Nephron (organoid): ENCODE results near the gene RPL7A.
"Not testable (repeated sequence)": the region's sequence is repeated elsewhere in the genome, so short reads cannot be mapped to it uniquely, and the experiment has no call there.

Experiments
- H3K27ac Mint-ChIP-seq, 3 experiments: 2 replicates each; pipeline ENCODE4 v1.8.0; 2020; ENCODE audit warnings: mixed read lengths in 3 of 3, mild to moderate bottlenecking in 2 of 3, moderate library complexity in 1 of 3
- H3K27me3 Mint-ChIP-seq: 2 replicates; pipeline ENCODE4 v1.8.0; 2021; ENCODE audit warnings: low read depth, mild to moderate bottlenecking, moderate library complexity, mixed read lengths
- H3K36me3 Mint-ChIP-seq: 2 replicates; pipeline ENCODE4 v1.8.0; 2020; ENCODE audit warnings: low read depth, mixed read lengths
- H3K4me1 Mint-ChIP-seq: 2 replicates; pipeline ENCODE4 v1.8.0; 2020; ENCODE audit warnings: mixed read lengths
- H3K4me3 Mint-ChIP-seq, 3 experiments: 2 replicates each; pipeline ENCODE4 v1.8.0; 2020; ENCODE audit warnings: mild to moderate bottlenecking in 3 of 3, mixed read lengths in 3 of 3, moderate library complexity in 2 of 3
- H3K9me3 Mint-ChIP-seq: 2 replicates; pipeline ENCODE4 v1.8.0; 2020; ENCODE audit warnings: mixed read lengths
- TF ChIP-seq, protein P1 (sequence below), 3 experiments: fragments of 200-600 bp; sonication (generic); IDR thresholded peaks; one replicate each; pipeline ENCODE4 v1.5.0; 2021; ENCODE audit warnings: antibody characterized with exemption in 3 of 3; ENCODE audit not compliant: unreplicated experiment in 3 of 3

The RPL7A gene

GRCh38 chr9:133332381-133332730, 15.7 kb upstream of the RPL7A start:
- peak overlapping the region in 2 of 3 experiments; percentile 19 to 22 for H3K4me3 Mint-ChIP-seq
- no peaks in the 10 kb centered on the region for H3K27me3 Mint-ChIP-seq
- H3K36me3 Mint-ChIP-seq: peaks cover 55% of the 10 kb centered on the region
- no peaks in the 10 kb centered on the region for H3K9me3 Mint-ChIP-seq
- TF ChIP-seq, protein P1, sequence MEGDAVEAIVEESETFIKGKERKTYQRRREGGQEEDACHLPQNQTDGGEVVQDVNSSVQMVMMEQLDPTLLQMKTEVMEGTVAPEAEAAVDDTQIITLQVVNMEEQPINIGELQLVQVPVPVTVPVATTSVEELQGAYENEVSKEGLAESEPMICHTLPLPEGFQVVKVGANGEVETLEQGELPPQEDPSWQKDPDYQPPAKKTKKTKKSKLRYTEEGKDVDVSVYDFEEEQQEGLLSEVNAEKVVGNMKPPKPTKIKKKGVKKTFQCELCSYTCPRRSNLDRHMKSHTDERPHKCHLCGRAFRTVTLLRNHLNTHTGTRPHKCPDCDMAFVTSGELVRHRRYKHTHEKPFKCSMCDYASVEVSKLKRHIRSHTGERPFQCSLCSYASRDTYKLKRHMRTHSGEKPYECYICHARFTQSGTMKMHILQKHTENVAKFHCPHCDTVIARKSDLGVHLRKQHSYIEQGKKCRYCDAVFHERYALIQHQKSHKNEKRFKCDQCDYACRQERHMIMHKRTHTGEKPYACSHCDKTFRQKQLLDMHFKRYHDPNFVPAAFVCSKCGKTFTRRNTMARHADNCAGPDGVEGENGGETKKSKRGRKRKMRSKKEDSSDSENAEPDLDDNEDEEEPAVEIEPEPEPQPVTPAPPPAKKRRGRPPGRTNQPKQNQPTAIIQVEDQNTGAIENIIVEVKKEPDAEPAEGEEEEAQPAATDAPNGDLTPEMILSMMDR (IDR thresholded peaks at IDR 0.05; ENCODE audit: unreplicated experiment in 3 of 3): no peak
- H3K4me1 Mint-ChIP-seq: peaks cover 14% of the 10 kb centered on the region
- H3K27ac Mint-ChIP-seq: no peak overlapping the region

GRCh38 chr9:133333011-133333410, 15.0 kb upstream of the RPL7A start:
- peak overlapping the region; percentile 31 to 48 (median 39) for H3K4me3 Mint-ChIP-seq
- H3K36me3 Mint-ChIP-seq: peaks cover 49% of the 10 kb centered on the region
- TF ChIP-seq, protein P1 (IDR thresholded peaks at IDR 0.05; ENCODE audit: unreplicated experiment in 3 of 3): no peak
- H3K9me3 Mint-ChIP-seq: no peaks in the 10 kb centered on the region
- no peak overlapping the region for H3K27ac Mint-ChIP-seq
- no peaks in the 10 kb centered on the region for H3K27me3 Mint-ChIP-seq
- peaks cover 14% of the 10 kb centered on the region for H3K4me1 Mint-ChIP-seq

- Mint-ChIP-seq H3K36me3 (peaks cover 46% of the 10 kb centered on the region), H3K9me3 (no peaks in the 10 kb centered on the region), H3K4me3 (peak overlapping the region; percentile 31 to 60 (median 48)), H3K27ac (no peak overlapping the region), H3K4me1 (peaks cover 14% of the 10 kb centered on the region), H3K27me3 (no peaks in the 10 kb centered on the region)
- TF ChIP-seq, protein P1 (IDR thresholded peaks at IDR 0.05; ENCODE audit: unreplicated experiment in 3 of 3): no peak
Observed at GRCh38 chr9:133333566-133333965, 14.5 kb upstream of the RPL7A start.

GRCh38 chr9:133334161-133334560, 13.9 kb upstream of the RPL7A start:
- Mint-ChIP-seq H3K4me1 (peaks cover 14% of the 10 kb centered on the region), H3K36me3 (peaks cover 44% of the 10 kb centered on the region), H3K27me3 (no peaks in the 10 kb centered on the region), H3K27ac (no peak overlapping the region), H3K4me3 (peak overlapping the region; percentile 98 to 99 (median 99)), H3K9me3 (no peaks in the 10 kb centered on the region)
- TF ChIP-seq, protein P1 (IDR thresholded peaks at IDR 0.05; ENCODE audit: unreplicated experiment in 3 of 3): no peak

- Mint-ChIP-seq H3K4me1 (peaks cover 14% of the 10 kb centered on the region), H3K36me3 (peaks cover 44% of the 10 kb centered on the region), H3K27ac (peak overlapping the region in 2 of 3 experiments; percentile 62 to 93), H3K4me3 (peak overlapping the region; percentile 98 to 99 (median 99))
- not testable (repeated sequence) for H3K27me3 Mint-ChIP-seq, H3K9me3 Mint-ChIP-seq
Observed at GRCh38 chr9:133334888-133335287, 13.1 kb upstream of the RPL7A start.

DNA sequence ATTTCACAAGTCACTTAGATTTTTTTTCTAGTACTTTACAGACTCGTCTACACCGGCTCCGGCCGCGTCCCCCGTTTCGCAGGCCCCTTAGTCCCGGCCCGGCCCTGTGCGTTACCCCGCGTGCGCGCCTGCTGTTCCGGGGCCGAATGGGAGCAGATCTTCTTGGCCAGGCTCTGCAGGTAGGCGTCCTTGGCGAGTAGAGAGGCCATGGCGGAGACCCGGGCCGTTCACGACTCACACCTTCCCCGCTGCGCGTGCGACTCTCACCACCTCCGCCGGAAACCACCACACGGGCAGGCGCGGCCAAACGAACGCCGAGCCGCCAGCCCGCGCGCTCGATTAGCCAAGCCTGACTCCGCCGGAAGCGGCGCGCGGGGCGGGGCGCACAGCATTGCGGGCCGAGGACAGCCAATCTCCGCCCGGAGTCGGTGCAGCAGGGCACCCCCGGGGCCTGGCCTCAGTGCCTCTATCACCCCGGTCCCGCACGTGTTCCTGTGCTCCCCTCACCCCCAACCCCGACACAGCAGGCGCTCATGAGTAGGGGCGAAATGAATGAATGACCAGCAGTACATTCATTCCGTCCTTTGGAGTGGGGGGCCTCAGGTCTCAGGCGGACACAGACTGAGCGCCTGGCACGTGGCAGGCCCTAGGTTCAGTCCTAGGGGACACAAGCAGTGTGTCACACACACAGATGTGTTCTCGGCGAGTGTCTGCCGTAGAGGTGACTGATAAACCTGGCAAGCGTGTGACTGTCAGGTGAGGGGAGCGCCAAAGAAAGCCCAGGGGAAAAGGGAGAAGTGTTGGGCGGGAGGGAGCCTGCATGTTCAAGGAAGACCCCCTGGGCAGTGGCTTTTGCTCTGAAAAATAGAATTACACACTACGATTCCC, 11.8 kb upstream of the RPL7A start, which contains the start of gene SURF6:
Gene SURF6, minus strand, starts transcription at position 265 of the 888 bp plus-strand sequence. Its CDS starts 56 bp downstream, at position 209.
- Mint-ChIP-seq H3K36me3 (peaks cover 50% of the 10 kb centered on the region), H3K9me3 (no peaks in the 10 kb centered on the region), H3K4me1 (peaks cover 18% of the 10 kb centered on the region), H3K27ac (peak within 1 kb of the TSS; percentile 62 to 93 (median 92)), H3K27me3 (no peaks in the 10 kb centered on the region), H3K4me3 (peak within 1 kb of the TSS; percentile 98 to 99 (median 99))
- TF ChIP-seq, protein P1 (IDR thresholded peaks at IDR 0.05; ENCODE audit: unreplicated experiment in 3 of 3): no peak
